Small intestine (tissue), 7 donors: ENCODE data around the gene TIGAR. TPM values are rescaled to one million over a fixed set of nuclear protein-coding genes. Genes with fewer than 3 reads are reported as not detected.

Source experiments
- DNase-seq, 2 donors: peaks; one replicate each; pipeline versions ENCODE4 v3.0.0 to v3.0.0-alpha.2; 2013
- FAIRE-seq: peaks from 2 replicates; lab custom pipeline; 2012; peaks lifted over from hg19 to GRCh38; lab: Jason Lieb, UNC
- H3K27ac ChIP-seq, 3 donors: one replicate each; pipeline ENCODE4 v1.5.1; 2013; ENCODE audit warnings: low read length in 2 of 3, mild to moderate bottlenecking in 2 of 3, control low read depth in 1 of 3, inconsistent platforms in 1 of 3, low read depth in 1 of 3, moderate library complexity in 1 of 3
- H3K27me3 ChIP-seq, 3 donors: one replicate each; pipeline ENCODE4 v1.6.1; 2013; ENCODE audit warnings: low read length in 3 of 3, inconsistent platforms in 1 of 3; ENCODE audit not compliant: control insufficient read depth in 3 of 3, insufficient read depth in 3 of 3
- H3K36me3 ChIP-seq, 3 donors: one replicate each; pipeline ENCODE4 v1.6.1; 2013; ENCODE audit warnings: low read length in 3 of 3, inconsistent platforms in 1 of 3, low read depth in 1 of 3, mild to moderate bottlenecking in 1 of 3, moderate library complexity in 1 of 3; ENCODE audit not compliant: control insufficient read depth in 3 of 3, insufficient read depth in 2 of 3
- H3K4me1 ChIP-seq, 3 donors: one replicate each; pipeline ENCODE4 v1.6.1; 2013; ENCODE audit warnings: low read length in 2 of 3, inconsistent platforms in 1 of 3, low read depth in 1 of 3, mild to moderate bottlenecking in 1 of 3, moderate library complexity in 1 of 3; ENCODE audit not compliant: control insufficient read depth in 3 of 3, insufficient read depth in 2 of 3
- H3K4me3 ChIP-seq, 3 donors: one replicate each; pipeline ENCODE4 v1.5.1; 2013; ENCODE audit warnings: low read length in 3 of 3, control low read depth in 1 of 3, inconsistent platforms in 1 of 3, low read depth in 1 of 3, mild to moderate bottlenecking in 1 of 3, moderate library complexity in 1 of 3
- H3K9me3 ChIP-seq, 2 donors: one replicate each; pipeline ENCODE4 v1.6.1; 2013; ENCODE audit warnings: low read depth in 1 of 2, low read length in 1 of 2; ENCODE audit not compliant: control insufficient read depth in 2 of 2, insufficient read depth in 1 of 2
- WGBS, 3 donors: extraction: QIAGEN DNeasy Blood & Tissue Kit; methylation state at CpG; one replicate each; pipeline ENCODE4 v1.1.7; 2013; 5-methylcytosine and 5-hydroxymethylcytosine counted together
- polyA plus RNA-seq, 4 donors: library from polyadenylated mRNA; stranded (reverse) in 3 of 4; unstranded in 1 of 4; fragments of 200-250 nt in 3 of 4; fragments of 120-200 nt in 1 of 4; gene quantifications; one replicate each; pipeline versions ENCODE4 v1.2.1 to v1.2.3, GENCODE V29; 2013
- donor health status: healthy with polysubstance abuse.
- donor health status: control.
- donor health status: control.
- donor health status: Bipolar disorder and iron deficiency.
- donor health status: healthy.

Gene TIGAR
- polyA plus RNA-seq, 4 donors = 3.5 to 10.1 (median 5.4) TPM

- DNase-seq (no peak), FAIRE-seq (no peak)
- H3K4me1 ChIP-seq = peaks cover 0 to 2% (median 0%) of the 10 kb centered on the region in 3 donors
- no peak overlapping the region for H3K27ac ChIP-seq
- peaks cover 0 to 5% (median 0%) of the 10 kb centered on the region in 3 donors for H3K36me3 ChIP-seq
- WGBS, 3 donors = 70 to 91% (median 85%) methylated on average over 3 of the region's 3 CpGs
- H3K4me3 ChIP-seq = no peak overlapping the region
- H3K9me3 ChIP-seq = no peaks in the 10 kb centered on the region
- H3K27me3 ChIP-seq = no peaks in the 10 kb centered on the region
Observed at GRCh38 chr12:4325966-4326365, 5.0 kb downstream of the TIGAR start.

GRCh38 chr12:4327293-4327692, 6.3 kb downstream of the TIGAR start:
- H3K27ac ChIP-seq = no peak overlapping the region
- no peaks in the 10 kb centered on the region for H3K9me3 ChIP-seq
- peaks cover 0 to 2% (median 0%) of the 10 kb centered on the region in 3 donors for H3K4me1 ChIP-seq
- FAIRE-seq (no peak), DNase-seq (no peak)
- no peaks in the 10 kb centered on the region for H3K27me3 ChIP-seq
- WGBS, 3 donors = 95 to 100% (median 96%) methylated on average over 2 of the region's 2 CpGs
- peaks cover 0 to 5% (median 3%) of the 10 kb centered on the region in 3 donors for H3K36me3 ChIP-seq
- H3K4me3 ChIP-seq = no peak overlapping the region

- Histone ChIP-seq H3K4me3 (no peak overlapping the region), H3K4me1 (no peaks in the 10 kb centered on the region), H3K9me3 (no peaks in the 10 kb centered on the region), H3K27ac (no peak overlapping the region), H3K27me3 (no peaks in the 10 kb centered on the region), H3K36me3 (peaks cover 2 to 4% (median 3%) of the 10 kb centered on the region in 3 donors)
- WGBS, 3 donors = 94 to 98% (median 98%) methylated on average over 3 of the region's 3 CpGs
- DNase-seq = no peak
- FAIRE-seq = no peak
Observed at GRCh38 chr12:4330203-4330602, 9.2 kb downstream of the TIGAR start.

- Histone ChIP-seq H3K27ac (no peak overlapping the region), H3K9me3 (no peaks in the 10 kb centered on the region), H3K4me3 (no peak overlapping the region), H3K4me1 (no peaks in the 10 kb centered on the region), H3K36me3 (peaks cover 2 to 4% (median 3%) of the 10 kb centered on the region in 3 donors), H3K27me3 (no peaks in the 10 kb centered on the region)
- WGBS, 3 donors = 68 to 92% (median 75%) methylated on average over 1 of the region's 1 CpG
- DNase-seq (no peak), FAIRE-seq (no peak)
Observed at GRCh38 chr12:4331221-4331620, 10.2 kb downstream of the TIGAR start.

GRCh38 chr12:4331842-4332241, 10.8 kb downstream of the TIGAR start:
- Histone ChIP-seq H3K4me1 (no peaks in the 10 kb centered on the region), H3K27me3 (no peaks in the 10 kb centered on the region), H3K9me3 (no peaks in the 10 kb centered on the region), H3K4me3 (no peak overlapping the region), H3K36me3 (peaks cover 2 to 4% (median 3%) of the 10 kb centered on the region in 3 donors), H3K27ac (no peak overlapping the region)
- WGBS, 3 donors = 19 to 40% (median 33%) methylated on average over 4 of the region's 4 CpGs
- DNase-seq (peak; percentile 16 to 28), FAIRE-seq (no peak)

- DNase-seq (no peak), FAIRE-seq (no peak)
- Histone ChIP-seq H3K9me3 (no peaks in the 10 kb centered on the region), H3K4me3 (no peak overlapping the region), H3K27ac (no peak overlapping the region), H3K4me1 (no peaks in the 10 kb centered on the region), H3K27me3 (no peaks in the 10 kb centered on the region), H3K36me3 (peaks cover 0 to 2% (median 2%) of the 10 kb centered on the region in 3 donors)
Observed at GRCh38 chr12:4346931-4347330, 25.9 kb downstream of the TIGAR start.

- Histone ChIP-seq H3K36me3 (peaks cover 0 to 10% (median 2%) of the 10 kb centered on the region in 3 donors), H3K9me3 (no peaks in the 10 kb centered on the region), H3K27me3 (no peaks in the 10 kb centered on the region), H3K4me1 (no peaks in the 10 kb centered on the region), H3K4me3 (no peak overlapping the region), H3K27ac (no peak overlapping the region)
- 30 to 58% (median 32%) methylated on average over 4 of the region's 4 CpGs for WGBS, 3 donors
- peak; percentile 36 to 49 for DNase-seq
- peak; percentile 15 for FAIRE-seq
Observed at GRCh38 chr12:4353785-4354208, 32.8 kb downstream of the TIGAR start.

- Histone ChIP-seq H3K27ac (no peak overlapping the region), H3K36me3 (peaks cover 0 to 10% (median 2%) of the 10 kb centered on the region in 3 donors), H3K9me3 (peaks cover 0 to 3% of the 10 kb centered on the region in 2 donors), H3K4me1 (no peaks in the 10 kb centered on the region), H3K27me3 (no peaks in the 10 kb centered on the region), H3K4me3 (no peak overlapping the region)
- DNase-seq (no peak), FAIRE-seq (no peak)
- 83 to 89% (median 84%) methylated on average over 3 of the region's 3 CpGs for WGBS, 3 donors
Observed at GRCh38 chr12:4355156-4356040, 34.4 kb downstream of the TIGAR start.
